Renal cortical epithelial cell (primary cell): ENCODE data around the gene SIAH3. TPM values are rescaled to one million over a fixed set of nuclear protein-coding genes. Genes with fewer than 3 reads are reported as not detected.
A peak's percentile ranks its signal among the peaks of the same experiment; 100 is the strongest.

Source experiments
- DNase-seq: peaks from one replicate; pipeline ENCODE4 v3.0.0-alpha.2; 2011; ENCODE audit warnings: low read depth
- total RNA-seq: library from RNA; depleted of rRNA; stranded (reverse); fragments of >200 nt; gene quantifications from 2 replicates; pipeline ENCODE4 v1.2.3, GENCODE V29; 2014

SIAH3 gene
- under 0.01 and 0.60 TPM in 2 replicates for total RNA-seq

- no peak for DNase-seq
Observed at GRCh38 chr13:45851171-45851921, at the start of gene SIAH3. Gene SIAH3 (minus strand): TSS chr13:45851753. CDS start chr13:45851629, 124 bp downstream.

- DNase-seq = no peak
Observed at GRCh38 chr13:45899406-45899805, 47.9 kb upstream of the SIAH3 start.

DNA sequence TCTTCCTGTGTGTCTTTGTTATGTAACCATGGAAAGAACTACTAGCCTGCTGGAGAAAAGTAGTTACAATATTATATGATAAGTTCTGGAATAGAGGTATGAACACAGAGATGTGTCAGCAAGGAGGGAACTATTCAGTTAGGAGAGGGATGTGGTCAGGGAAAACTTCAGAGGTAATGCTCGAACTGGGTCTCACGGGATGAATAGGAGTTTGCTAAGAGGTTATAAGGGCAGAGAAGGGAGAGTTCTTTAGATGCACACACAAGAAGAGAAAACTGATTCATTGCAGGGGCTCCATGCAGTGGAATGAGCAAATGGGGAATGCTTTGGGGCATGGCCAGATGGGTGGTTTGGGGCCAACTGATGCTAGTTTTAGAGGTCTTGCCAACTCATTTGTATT is 46.0 kb upstream of the SIAH3 start:
- DNase-seq = no peak

DNA sequence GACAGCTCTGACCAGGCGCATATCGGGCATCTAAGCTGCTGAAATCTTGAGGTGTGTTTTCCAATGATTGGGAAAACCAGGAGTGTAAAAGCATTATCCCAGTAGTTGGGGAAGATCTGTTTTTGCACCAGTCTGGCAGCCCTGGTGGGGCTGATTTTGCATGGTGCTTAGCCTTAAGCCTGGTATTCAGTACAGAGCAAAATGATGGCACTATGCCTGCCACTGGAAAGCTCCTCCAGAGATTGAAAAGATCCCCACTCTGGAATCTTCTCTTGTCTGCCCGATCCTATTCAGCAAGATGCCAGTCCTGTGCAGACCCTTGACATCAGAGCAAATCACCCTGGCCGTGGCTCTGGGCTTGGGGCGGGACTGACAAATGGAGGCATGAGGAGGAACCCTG is 44.7 kb upstream of the SIAH3 start:
- DNase-seq = no peak

DNA sequence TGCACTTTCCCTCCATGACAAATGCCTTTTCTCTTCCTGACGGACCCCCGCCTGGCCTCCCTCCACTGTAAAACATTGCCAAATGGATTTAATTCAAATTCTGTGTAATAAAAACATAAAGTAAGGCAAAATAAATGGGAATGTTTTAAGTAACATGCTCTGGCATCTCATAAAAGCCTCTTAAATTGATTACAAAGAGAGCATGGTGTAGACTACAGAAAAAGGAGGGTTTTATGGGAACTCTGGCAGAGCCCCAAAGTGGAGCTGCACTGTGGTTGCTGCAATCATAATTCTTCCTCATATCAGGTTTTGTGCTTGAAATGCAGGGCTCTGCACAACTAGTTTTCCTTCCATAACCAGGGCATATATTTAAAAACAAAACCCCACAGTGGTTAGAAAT is 44.3 kb upstream of the SIAH3 start:
- no peak for DNase-seq

- DNase-seq = no peak
Observed at GRCh38 chr13:45892513-45892912, 41.0 kb upstream of the SIAH3 start.

GRCh38 chr13:45889590-45890243 is 38.2 kb upstream of the SIAH3 start:
- DNase-seq = no peak

DNA sequence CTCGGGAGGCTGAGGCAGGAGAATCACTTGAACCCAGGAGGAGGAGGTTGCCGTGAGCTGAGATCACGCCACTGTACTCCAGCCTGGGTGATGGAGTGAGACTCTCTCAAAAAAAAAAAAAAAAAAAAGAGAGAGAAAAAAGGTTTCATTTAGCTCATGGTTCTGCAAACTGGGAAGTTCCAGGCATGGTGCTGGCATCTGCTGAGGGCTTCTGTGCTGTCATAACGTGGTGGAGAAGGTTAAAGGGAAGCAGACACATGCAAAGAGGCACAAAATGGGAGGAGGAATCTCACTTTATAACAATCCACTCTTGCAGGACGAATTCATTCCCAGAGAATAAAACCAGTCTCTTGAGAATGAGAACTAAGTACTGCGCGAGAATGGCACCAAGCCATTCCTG is 34.9 kb upstream of the SIAH3 start:
- no peak for DNase-seq

GRCh38 chr13:45885194-45885593 is 33.6 kb upstream of the SIAH3 start:
- DNase-seq = no peak

DNA sequence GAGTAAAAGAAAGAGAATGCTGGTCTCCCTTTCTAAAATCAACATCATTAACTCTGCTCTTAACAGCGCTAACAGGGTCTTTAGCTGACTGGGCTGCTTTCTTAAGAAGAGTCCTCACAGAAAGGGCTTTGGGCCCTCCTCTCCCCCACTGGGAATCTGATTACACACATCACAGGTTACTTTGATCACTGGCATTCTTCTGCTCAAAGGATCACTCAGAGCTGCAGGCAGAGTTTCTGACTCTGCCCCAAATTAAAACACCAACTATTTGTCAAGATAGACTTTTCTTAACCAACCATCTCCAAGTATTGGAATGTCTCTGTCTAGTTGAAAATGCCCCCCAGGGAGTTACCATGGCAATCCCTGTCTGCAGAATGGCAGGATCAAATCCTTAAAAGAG is 31.1 kb upstream of the SIAH3 start:
- peak; percentile 79 for DNase-seq

DNA sequence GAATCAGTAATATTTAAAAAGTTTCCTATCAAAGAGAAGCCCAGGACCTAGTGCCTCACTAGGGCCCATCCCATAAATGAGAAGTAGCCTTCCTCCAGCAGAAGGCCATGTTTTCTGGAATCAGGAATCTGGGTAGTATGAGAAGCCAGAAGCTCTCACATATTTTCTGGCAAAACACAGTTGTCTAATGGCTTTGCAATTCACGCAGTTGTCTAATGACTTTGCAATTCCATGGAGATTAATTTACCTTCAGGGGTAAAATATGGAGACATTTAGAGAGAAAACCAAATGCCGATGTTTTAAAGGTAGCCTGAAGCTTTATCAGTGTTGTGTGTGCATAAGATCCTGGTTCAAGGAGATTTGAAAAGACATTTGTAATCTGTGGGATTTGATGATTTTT is 29.8 kb upstream of the SIAH3 start:
- no peak for DNase-seq

GRCh38 chr13:45880242-45880641 is 28.7 kb upstream of the SIAH3 start:
- no peak for DNase-seq

GRCh38 chr13:45879666-45880065 is 28.1 kb upstream of the SIAH3 start:
- peak; percentile 74 for DNase-seq

- DNase-seq = no peak
Observed at GRCh38 chr13:45878966-45879365, 27.4 kb upstream of the SIAH3 start.

GRCh38 chr13:45876781-45877180 is 25.2 kb upstream of the SIAH3 start:
- DNase-seq = no peak

DNA sequence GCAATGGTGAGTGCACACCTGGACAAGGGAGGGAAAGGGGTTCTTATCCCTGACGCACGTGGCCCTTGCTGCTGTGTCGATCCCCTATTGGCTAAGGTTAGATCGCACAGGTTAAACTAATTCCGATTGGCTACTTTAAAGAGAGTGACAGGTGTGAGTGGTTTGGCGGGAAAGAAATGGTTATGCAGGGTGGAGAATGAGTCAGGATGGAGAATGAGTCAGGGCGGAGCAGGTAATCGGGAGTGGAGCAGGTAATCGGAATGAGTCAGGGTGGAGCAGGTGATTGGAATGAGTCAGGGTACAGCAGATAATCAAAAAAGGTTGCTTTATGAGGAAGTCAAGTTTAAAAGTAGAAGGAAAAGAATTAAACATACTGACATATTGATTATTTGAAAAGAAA is 24.4 kb upstream of the SIAH3 start:
- DNase-seq = peak; percentile 61

GRCh38 chr13:45873491-45874325 is 22.2 kb upstream of the SIAH3 start:
- DNase-seq = peak; percentile 94

GRCh38 chr13:45872566-45872965 is 21.0 kb upstream of the SIAH3 start:
- DNase-seq = no peak

GRCh38 chr13:45871201-45871600 is 19.6 kb upstream of the SIAH3 start:
- DNase-seq = peak; percentile 53

DNA sequence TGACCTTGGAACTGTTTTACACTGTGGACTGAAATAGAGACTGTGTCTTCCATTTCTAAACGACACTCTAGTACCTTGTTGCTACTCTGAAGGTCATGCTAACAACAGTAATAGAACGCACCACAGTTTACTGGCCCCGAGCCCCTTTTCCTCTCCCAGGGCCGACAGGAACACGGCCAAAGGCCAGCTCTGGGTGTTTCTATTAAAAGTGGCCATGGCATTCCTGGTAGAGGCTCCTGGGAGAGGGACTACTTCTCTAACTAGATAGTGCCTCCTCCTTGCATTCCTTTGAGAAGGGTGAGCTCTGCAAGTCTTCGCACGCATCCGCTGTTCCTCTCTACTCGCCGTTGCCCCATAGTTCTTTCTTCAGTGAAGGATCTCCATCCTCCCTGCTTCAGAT is 18.7 kb upstream of the SIAH3 start:
- DNase-seq = no peak

DNA sequence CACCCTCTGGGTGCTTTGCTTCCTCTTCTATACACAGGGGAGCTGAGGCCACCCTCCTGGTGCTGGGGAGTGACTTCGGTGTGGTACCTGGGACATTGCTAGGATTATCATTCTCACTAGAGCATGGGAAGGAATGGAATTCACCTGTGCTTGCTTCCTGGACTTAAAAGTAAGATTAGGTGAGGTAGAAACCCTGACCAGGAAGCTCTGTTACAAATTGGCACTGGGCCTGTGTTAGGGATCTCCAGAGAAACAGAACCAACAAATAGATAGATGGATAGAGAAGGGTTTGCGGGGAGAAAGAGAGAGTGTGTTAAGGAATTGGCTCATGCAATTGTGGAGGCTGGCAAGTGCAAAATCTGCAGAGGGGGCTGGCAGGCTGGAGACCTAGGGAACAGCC is 13.9 kb upstream of the SIAH3 start:
- no peak for DNase-seq

GRCh38 chr13:45863709-45864590 is 12.4 kb upstream of the SIAH3 start:
- no peak for DNase-seq
